HG02884 (cell line): ENCODE results near the gene EPS8.
A peak's percentile ranks its signal among the peaks of the same experiment; 100 is the strongest.

Experiments used
- ATAC-seq: cut with Tn5 transposase; IDR thresholded peaks from one replicate; pipeline ENCODE4 v1.9.1; 2021; ENCODE audit warnings: mild to moderate bottlenecking, moderate library complexity; ENCODE audit not compliant: unreplicated experiment

Gene EPS8

DNA sequence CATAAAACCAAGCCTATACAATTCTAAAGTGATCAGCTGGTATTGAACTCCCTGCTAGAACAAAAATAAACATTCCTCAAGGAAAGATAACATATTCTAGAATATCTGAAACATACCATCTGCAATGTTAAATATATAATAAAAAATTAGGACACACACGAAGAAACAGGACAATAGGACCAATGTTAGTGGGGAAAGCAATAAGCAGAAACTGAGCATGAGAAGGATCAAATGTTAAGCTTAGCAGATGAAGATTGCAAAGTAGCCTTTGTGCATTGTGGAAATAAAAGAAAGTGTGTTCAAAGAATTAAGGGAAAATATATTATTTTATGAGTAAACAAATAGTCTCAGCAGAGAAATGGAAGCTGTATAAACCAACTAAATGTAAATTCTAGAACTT lies 180.8 kb downstream of the EPS8 start:
- no peak for ATAC-seq

DNA sequence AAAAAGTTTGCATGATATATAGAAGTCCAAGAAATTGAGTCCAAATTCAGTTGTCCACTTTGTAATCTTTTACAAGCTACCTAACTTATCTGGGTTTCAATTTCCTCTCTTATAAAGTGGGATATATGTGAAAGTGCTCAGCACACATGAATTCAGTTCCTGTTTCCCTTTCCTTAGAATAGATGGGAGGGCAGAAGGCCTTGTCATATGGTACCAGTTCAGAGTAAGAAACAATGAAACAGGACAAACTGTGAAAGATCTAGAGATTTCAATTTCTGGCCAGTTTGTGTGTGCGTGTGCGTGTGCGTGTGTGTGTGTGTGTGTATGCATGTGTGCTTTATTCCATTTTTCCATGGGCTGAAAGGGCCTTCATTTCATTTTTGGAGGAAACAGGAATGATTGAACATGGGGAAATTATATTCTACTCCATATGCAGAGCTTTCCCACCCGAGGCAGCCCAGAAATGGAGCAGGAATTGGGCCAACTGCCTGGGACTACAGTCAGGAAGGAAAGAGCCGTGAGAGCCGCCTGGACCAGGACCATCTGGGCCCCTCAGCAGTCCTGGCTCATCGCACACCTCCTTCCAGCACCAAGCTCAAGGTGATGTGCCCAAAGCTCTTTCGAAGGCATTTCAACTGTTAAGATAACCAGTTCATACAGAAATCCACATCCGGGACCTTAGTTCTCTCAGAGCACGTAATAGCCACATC lies 183.2 kb downstream of the EPS8 start:
- ATAC-seq = no peak

DNA sequence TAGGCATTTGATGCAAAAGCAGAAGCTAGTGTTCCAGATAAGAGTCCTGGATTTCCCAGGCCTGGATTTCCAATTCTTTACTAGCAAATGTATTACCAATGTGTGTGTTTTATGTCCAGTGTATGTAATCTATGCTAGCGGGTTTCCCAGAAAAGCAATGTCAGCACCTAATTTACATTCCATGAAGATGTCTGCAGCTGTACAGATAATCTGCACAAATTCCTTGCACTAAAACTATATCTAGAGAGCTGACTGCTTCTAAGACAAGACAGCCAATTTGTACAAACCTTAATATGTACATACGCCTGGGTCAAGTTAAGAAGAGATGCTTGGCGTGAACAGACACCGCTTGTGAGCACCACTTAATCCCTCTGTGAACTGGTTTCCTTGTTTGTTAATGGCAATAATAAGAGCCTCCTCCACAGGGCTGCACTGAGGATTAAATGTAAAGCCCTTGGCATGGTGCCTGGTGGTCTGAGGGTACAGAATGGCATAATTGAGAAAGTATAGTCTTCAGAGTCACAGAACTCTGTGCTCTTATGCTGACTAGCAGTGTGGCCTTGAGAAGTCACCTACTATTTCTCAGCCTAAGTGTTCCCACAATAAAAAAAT lies 185.6 kb downstream of the EPS8 start:
- ATAC-seq = no peak

DNA sequence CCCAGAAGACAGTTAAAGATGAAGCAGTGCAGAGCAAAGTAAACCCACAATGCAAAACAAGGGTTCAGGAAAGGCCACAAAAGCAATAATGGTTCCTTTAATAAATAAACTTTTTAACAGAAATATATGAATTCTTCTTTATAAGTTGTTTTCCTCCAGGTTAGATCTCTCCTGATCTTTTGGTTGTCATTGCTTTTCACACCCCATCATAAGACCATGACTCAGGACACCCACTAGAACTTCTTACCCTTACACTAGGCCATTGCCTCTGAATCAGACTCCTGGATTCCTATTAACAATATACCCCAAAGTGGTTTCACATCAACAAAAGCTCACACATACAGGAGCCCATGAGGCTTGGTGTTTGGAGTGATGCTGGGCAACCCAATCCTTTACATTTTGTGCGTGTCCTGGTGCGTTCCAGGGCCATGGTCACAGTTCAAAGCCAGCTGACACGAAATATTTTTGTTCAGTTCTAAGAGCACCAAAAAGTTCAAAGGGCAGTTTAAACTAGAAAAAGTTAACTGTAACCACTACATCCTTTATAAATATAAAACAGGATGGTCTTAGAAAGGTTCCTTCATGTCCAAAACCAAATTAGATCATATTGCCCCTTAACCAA lies 187.0 kb downstream of the EPS8 start:
- ATAC-seq = no peak

GRCh38 chr12:15601210-15601800 lies 187.9 kb downstream of the EPS8 start:
- ATAC-seq = no peak

DNA sequence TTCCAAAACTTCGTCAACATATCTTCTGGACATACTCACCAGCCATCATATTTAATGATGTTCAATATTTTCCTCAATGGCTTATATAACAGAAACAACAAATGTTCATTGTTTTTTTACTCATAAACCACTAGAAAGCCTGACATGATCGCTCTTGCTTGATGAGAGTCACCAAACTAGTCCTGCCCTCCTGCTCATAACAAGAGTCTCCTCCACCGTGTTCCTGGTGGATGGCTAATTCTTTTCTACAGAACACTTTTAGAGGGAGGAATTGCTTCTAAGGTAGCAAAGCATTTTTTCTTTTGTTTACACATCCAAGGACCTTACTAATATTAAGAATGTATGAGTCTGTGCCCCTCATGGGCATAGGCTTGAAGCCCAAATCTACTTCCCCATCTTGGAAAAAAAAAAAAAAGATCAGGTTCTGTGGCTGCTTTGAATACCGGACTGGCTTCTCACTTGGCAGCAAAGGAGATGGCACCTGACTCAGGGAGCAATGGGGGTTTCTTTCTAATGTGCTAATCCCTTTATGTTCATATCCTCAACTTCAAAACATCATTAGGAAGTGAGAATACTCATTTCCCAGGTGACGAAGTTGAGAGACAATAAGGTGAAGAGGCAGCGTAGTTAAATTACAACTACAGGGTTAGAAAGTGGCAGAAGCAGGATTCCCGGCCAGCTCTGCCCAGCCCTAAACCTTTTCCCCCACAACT lies 188.8 kb downstream of the EPS8 start:
- ATAC-seq = no peak

DNA sequence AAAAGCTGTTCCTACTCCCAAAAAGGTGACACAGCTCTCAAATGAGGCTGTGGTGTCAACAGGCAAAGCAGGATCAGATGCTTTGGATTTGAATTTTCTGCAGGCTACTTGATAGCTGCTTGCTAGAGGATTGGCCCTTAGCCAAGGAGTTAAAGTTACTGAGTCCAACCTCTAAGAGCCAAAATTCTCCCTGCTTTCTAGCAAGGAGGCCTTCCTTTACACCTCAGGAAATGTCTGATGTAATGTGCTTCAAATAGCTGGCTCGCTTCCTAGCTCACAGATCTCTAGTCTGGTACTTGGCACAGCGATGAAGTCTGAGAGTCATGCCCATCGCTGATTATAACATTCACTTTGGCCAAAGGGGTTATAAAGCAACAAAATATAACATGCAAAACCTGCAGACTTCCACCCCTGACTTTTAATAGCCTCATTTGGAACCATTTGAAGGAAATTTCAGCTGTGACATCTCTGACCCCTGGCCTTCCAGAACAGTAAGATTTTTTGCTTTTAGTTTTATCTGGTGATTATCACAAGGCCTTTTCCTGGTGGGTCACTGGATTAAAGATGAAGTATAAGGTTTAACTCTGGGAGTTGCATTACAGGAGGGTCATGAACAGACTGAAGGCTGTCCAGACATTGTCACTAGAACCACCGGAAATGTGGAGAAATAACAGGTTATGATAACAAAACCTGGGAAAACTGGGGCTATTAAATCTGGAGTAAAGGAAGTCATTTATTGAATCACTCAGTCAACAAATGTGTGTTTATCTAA lies 189.7 kb downstream of the EPS8 start:
- no peak for ATAC-seq

DNA sequence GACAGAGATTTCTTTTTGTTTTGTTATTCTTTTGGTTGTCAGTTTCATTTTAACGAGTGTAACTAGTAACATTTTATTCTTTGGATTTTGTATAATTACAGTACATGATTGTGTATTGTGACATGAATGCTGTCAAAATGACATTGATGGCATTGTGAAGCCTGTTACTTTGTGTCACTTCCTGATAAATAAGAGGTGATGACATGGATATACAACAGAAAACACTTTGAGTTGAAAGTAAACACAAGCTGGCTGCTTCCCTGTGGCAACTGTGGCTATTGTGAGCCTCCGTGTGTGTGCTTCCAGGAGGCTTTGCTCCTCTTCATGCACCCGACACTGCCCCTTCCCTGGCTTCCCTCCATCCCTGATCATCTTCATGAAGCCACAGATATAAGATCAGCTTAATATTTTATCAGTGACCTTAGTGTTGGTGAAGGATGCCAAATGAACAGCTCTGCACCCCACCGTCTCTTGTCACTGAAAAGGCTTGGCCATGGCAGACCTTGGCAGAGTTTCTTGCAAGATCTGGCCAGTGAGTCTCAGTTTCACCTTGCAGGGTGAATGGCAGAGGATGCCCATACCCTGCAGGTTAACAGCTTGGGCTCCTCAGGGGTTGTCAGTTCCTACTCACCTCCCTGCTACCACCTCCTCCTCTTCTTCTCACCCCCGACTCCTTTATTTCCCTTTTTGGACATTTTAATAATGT lies 191.9 kb downstream of the EPS8 start:
- ATAC-seq = no peak

GRCh38 chr12:15596174-15596573 lies 193.0 kb downstream of the EPS8 start:
- ATAC-seq = no peak

DNA sequence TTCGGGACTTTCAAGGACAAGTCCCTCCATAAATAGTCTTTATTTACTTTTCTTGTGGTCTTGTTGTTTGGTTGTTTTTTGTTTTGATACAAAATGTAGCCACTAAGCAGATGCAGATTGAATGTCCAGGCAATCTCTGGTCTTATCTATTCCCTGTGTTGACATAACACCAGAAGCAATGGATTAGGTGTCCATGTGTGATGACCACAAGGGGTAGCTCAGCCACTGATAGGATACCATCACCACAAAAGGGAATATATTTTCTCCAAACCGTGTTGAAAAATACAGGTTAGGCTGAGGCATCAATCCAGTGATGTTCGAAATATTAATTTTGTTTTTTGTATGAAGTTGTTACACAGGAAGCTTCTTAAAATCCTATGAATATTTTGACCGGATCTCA lies 196.3 kb downstream of the EPS8 start:
- no peak for ATAC-seq

- no peak for ATAC-seq
These were observed 197.4 kb downstream of the EPS8 start for GRCh38 chr12:15591811-15592210.

DNA sequence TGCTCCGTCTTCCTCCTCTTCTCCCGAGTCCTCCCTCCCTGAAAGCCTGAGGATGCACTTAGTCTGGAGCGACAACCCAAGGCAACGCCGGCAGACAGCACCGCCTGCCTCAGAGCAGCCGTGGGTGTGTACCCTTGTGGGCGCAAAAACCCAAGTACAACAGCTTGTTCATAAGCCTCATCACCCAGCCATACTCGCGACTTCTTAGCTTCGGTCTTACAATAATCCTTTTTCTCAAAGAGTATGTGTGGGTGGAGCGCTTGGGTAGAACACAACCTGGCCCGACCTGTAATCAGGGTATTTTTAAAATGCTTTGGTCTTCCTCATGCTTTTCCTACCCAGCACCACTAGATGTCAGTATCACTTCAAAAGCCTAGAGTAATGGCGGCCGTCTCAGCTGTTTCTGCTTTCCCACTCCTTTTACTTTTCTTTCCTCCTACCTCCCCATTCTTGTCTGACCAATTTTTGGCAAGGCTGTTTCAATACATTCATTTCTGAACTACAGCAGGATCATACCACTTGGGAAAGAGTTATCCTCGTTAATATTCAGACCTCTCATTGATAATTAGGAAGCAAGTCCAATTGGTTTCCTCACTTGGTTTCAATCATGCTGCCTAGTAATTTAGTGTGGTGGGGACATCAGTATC lies 198.9 kb downstream of the EPS8 start:
- peak; percentile 98 for ATAC-seq

GRCh38 chr12:15589328-15590032 lies 199.7 kb downstream of the EPS8 start:
- ATAC-seq = no peak

DNA sequence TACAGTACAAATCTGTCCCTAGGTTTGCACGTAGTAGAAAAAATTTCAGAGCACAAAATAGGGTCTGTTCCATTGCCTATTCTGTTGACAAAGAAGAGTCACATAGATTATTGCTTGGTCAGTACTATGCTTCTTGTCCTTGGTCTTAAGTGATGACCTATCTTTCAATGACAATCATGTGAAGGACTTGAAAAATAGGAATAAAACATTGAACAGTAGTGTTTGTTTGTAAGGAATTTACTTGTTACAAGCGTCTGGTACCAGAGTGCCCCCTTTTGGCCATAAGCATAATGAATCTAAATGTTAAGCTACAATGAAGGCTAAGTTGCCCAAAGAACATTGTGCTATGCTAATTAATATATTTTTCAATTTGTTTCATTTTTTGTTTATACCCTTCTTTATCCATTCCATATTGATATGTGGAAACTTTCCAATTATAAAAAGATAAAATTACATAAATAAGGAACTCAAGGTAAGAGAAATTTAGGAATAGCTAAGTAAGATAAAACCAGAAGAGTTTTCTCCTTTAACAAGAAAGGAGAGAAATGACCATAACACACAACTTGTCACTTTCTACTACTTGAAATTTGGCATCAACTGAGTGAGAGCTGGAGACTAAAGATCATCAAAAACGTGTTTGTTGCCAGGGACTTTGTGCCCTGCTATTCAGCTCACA lies 204.7 kb downstream of the EPS8 start:
- peak; percentile 65 for ATAC-seq

DNA sequence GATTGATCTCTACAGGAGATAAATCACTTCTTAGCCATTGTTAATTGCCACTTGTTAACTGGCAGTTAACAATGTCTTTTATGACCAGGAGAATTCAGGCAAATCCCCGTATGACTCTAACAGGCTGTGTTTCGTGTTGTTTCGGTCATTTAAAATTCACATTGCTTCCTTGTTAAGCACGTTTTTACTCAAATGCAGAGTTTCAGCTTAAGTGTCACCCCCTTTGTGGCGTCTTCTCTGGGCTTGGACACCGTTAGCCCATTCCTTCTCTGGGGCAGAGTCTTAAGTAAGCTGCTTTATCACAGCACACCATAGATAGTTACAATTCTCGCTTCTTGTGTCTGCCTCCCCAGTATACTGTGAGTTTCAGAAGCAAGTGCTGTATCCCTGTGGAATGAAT lies 205.4 kb downstream of the EPS8 start:
- ATAC-seq = no peak

DNA sequence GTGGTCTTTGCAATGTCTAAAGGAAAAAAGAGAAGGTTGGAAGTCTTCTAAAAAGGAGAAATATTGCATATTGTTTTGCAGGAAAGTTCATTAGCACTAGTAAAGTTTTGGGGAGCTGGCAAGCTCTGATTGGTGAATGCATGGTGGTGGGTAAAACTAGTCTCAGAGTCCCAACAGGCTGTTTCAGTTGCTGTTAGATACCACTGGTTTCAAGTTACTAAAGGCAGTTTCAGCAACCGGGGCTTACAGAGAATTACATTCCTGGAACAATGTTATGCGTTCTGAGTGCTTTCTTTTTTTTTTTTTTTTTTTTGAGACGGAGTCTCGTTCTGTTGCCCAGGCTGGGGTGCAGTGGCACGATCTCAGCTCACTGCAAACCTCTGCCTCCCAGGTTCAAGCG lies 208.2 kb downstream of the EPS8 start:
- ATAC-seq = no peak

- ATAC-seq = no peak
These were observed 208.8 kb downstream of the EPS8 start for GRCh38 chr12:15580431-15580830.
